HEK293 (cell line): ENCODE data around the gene MAN2B1.

Experiments
- CTCF ChIA-PET: fragments of 350-600 bp; formaldehyde crosslinking; extraction: SDS; loops from one replicate; lab custom pipeline; 2021; ENCODE audit warnings: antibody characterized with exemption; lab: Yijun Ruan, JAX
- POLR2A ChIA-PET: fragments of 300-600 bp; formaldehyde crosslinking; extraction: SDS; loops from one replicate; lab custom pipeline; 2020; ENCODE audit warnings: antibody characterized with exemption, inconsistent platforms; lab: Yijun Ruan, JAX
- H3K27ac ChIP-seq: fragments of 200-500 bp; sonication (Bioruptor generic); 2 replicates; pipeline ENCODE4 v1.5.1; 2014; ENCODE audit warnings: low read depth, low read length, control low read depth, inconsistent platforms; ENCODE audit errors: extremely low read depth
- H3K36me3 ChIP-seq, 2 experiments: fragments of 200-500 bp in 1 of 2; sonication (Bioruptor generic) in 1 of 2; 1 replicate in 1 of 2; 2 replicates in 1 of 2; pipeline ENCODE4 v1.5.1; 2014 to 2017; ENCODE audit warnings: inconsistent platforms in 2 of 2, low read length in 2 of 2; ENCODE audit not compliant: control insufficient read depth in 2 of 2, insufficient read depth in 1 of 2
- H3K4me1 ChIP-seq: fragments of 200-500 bp; sonication (Bioruptor generic); 2 replicates; pipeline ENCODE4 v1.5.1; 2014; ENCODE audit warnings: mild to moderate bottlenecking, low read length, inconsistent platforms; ENCODE audit not compliant: control insufficient read depth, insufficient read depth
- H3K4me3 ChIP-seq: 2 replicates; pipeline ENCODE4 v1.5.1; 2011; ENCODE audit warnings: low read depth, mild to moderate bottlenecking, control low read depth, low read length, moderate library complexity
- H3K9me3 ChIP-seq: fragments of 200-500 bp; sonication (Bioruptor generic); 2 replicates; pipeline ENCODE4 v1.5.1; 2014; ENCODE audit warnings: low read depth, low read length, inconsistent platforms; ENCODE audit not compliant: control insufficient read depth, insufficient read depth
- SCRT2 ChIP-seq: fragments of 450-650 bp; formaldehyde crosslinking; IDR thresholded peaks from 2 replicates; pipeline ENCODE4 v1.5.1; 2016; ENCODE audit warnings: missing biosample characterization, missing genetic modification characterization
- SP2 ChIP-seq: fragments of 450-650 bp; formaldehyde crosslinking; IDR thresholded peaks from 2 replicates; pipeline ENCODE4 v1.5.1; 2016; ENCODE audit warnings: missing biosample characterization, missing genetic modification characterization
- ZEB2 ChIP-seq: fragments of 450-650 bp; formaldehyde crosslinking; IDR thresholded peaks from 2 replicates; pipeline ENCODE4 v1.5.1; 2016; ENCODE audit warnings: missing biosample characterization, missing genetic modification characterization
- ZNF202 ChIP-seq: fragments of 450-650 bp; formaldehyde crosslinking; IDR thresholded peaks from 2 replicates; pipeline ENCODE4 v1.5.1; 2016; ENCODE audit warnings: missing biosample characterization, missing genetic modification characterization, borderline replicate concordance
- ZNF221 ChIP-seq: fragments of 450-650 bp; formaldehyde crosslinking; IDR thresholded peaks from 2 replicates; pipeline ENCODE4 v1.5.1; 2017; ENCODE audit warnings: missing biosample characterization, missing genetic modification characterization, borderline replicate concordance
- ZNF23 ChIP-seq: fragments of 450-650 bp; formaldehyde crosslinking; IDR thresholded peaks from 2 replicates; pipeline ENCODE4 v1.5.1; 2016; ENCODE audit warnings: missing biosample characterization, missing genetic modification characterization, borderline replicate concordance
- ZNF239 ChIP-seq: fragments of 450-650 bp; formaldehyde crosslinking; IDR thresholded peaks from 2 replicates; pipeline ENCODE4 v1.5.1; 2016; ENCODE audit warnings: missing biosample characterization, missing genetic modification characterization
- ZNF416 ChIP-seq: fragments of 450-650 bp; formaldehyde crosslinking; IDR thresholded peaks from 2 replicates; pipeline ENCODE4 v1.5.1; 2016; ENCODE audit warnings: missing biosample characterization, missing genetic modification characterization
- ZNF549 ChIP-seq: fragments of 450-650 bp; IDR thresholded peaks from 2 replicates; pipeline ENCODE4 v1.5.1; 2018; ENCODE audit warnings: missing biosample characterization, missing genetic modification characterization, mild to moderate bottlenecking, inconsistent platforms, moderate library complexity
- ZNF639 ChIP-seq: fragments of 450-650 bp; formaldehyde crosslinking; IDR thresholded peaks from 2 replicates; pipeline ENCODE4 v1.5.1; 2016; ENCODE audit warnings: missing biosample characterization, missing genetic modification characterization
- ZNF768 ChIP-seq: fragments of 450-650 bp; formaldehyde crosslinking; IDR thresholded peaks from 2 replicates; pipeline ENCODE4 v1.5.1; 2018; ENCODE audit warnings: missing biosample characterization, mild to moderate bottlenecking, missing genetic modification characterization
- TF ChIP-seq, protein P1 (sequence below): fragments of 450-650 bp; formaldehyde crosslinking; IDR thresholded peaks from 2 replicates; pipeline ENCODE4 v1.5.1; 2016; ENCODE audit warnings: missing biosample characterization, missing genetic modification characterization

The MAN2B1 gene

DNA sequence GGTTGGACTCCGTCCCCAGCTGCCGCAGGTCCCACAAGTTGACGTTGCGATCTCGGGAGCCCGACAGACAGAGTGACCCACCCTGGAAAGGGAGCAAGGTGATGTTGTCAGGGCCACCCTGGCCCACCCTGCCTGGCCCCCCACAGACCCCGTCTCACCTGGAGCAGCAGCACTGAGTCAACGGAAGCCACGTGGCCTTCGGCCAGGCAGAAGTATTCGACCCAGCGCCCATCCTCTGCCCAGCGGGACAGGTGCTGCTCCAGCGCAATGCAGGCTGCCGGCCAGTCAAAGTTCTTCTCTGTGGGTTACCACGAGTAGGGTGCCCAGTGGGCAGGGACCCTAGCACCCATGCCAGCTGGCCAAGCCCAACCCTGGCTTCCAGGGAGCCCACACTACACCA is 28.1 kb upstream of the MAN2B1 start (continued):
- TF ChIP-seq ZNF23 (tag by site-specific recombination), result no peak

DNA sequence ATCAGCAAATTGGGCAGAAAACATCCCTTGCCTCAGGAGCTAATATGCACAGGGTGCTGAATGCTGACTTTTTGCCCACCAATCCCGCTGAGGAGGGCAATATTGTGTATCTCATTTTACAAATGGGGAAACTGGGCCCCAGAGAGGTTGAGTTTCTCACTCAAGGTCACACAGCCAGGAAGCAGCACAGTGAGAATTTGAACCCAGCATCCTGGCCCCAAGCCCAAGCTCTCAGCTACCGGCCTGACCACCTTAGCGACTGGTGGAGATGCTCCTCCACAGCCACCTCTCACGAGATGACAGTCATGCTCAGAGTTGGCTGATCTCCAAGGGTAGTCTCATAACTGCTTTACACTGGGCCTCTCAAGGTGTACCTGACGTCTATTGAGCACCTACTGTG is 26.4 kb upstream of the MAN2B1 start:
- TF ChIP-seq ZNF639 (tag by site-specific recombination), result no peak
- no peak for TF ChIP-seq ZNF221 (tag by site-specific recombination)
- no peak for TF ChIP-seq ZNF549 (tag by site-specific recombination)
- TF ChIP-seq ZNF768 (tag by site-specific recombination), result 0 out of 2 replicates have a peak, but pooled peaks have one; percentile 52
- no peak for TF ChIP-seq ZNF416 (tag by site-specific recombination)
- TF ChIP-seq, all 188 proteins: peak for 1
- peaks cover 3 to 39% of the 10 kb centered on the region in 2 experiments; a peak in 2 of 3 replicates for H3K36me3 ChIP-seq
- no peaks in the 10 kb centered on the region for H3K4me1 ChIP-seq
- no peak overlapping the region for H3K27ac ChIP-seq
- POLR2A ChIA-PET, result interaction anchor here (0.7 kb wide), 1 partner anchor 17 kb away, joined by 3 read pairs; no protein-coding TSS in a partner anchor
- CTCF ChIA-PET, result no interaction called here
- H3K4me3 ChIP-seq, result no peak overlapping the region
- H3K9me3 ChIP-seq, result no peaks in the 10 kb centered on the region

- Histone ChIP-seq H3K4me1 (no peaks in the 10 kb centered on the region), H3K4me3 (no peak overlapping the region), H3K27ac (no peak overlapping the region), H3K36me3 (peaks cover 3 to 41% of the 10 kb centered on the region in 2 experiments; a peak in 2 of 3 replicates), H3K9me3 (no peaks in the 10 kb centered on the region)
- no peak for TF ChIP-seq ZEB2 (tag by site-specific recombination)
- no peak for TF ChIP-seq ZNF549 (tag by site-specific recombination)
- TF ChIP-seq ZNF202, result no peak
- no peak for TF ChIP-seq ZNF239 (tag by site-specific recombination)
- peak; percentile 27 for TF ChIP-seq SP2
- ChIA-PET CTCF (no interaction called here), POLR2A (interaction anchor here (0.7 kb wide), 1 partner anchor 9 kb away, joined by 3 read pairs; no protein-coding TSS in a partner anchor)
Observed at GRCh38 chr19:12689581-12690216, 23.2 kb upstream of the MAN2B1 start.

DNA sequence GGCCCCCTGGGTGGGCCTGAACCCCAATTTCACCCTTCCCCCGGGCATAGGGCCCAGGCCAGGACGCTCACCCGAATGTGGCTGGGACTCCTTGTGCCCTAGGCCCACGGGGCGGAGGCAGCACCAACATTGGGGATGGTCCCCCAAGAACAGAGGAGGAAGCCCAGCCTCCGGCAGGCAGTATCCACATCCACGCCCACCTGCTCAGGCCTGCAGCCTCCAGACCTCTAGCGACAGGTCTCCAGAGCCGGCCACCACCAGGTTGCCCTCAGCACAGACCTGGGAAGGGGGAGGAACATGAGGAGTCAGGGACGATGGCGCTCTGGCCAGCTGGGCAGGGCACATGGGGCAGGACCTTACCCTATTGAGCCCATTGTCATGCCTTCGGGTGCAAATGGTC is 22.5 kb upstream of the MAN2B1 start:
- TF ChIP-seq, protein P1, sequence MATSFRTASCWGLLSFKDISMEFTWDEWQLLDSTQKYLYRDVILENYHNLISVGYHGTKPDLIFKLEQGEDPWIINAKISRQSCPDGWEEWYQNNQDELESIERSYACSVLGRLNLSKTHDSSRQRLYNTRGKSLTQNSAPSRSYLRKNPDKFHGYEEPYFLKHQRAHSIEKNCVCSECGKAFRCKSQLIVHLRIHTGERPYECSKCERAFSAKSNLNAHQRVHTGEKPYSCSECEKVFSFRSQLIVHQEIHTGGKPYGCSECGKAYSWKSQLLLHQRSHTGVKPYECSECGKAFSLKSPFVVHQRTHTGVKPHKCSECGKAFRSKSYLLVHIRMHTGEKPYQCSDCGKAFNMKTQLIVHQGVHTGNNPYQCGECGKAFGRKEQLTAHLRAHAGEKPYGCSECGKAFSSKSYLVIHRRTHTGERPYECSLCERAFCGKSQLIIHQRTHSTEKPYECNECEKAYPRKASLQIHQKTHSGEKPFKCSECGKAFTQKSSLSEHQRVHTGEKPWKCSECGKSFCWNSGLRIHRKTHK (tag by site-specific recombination), result no peak
- peak; percentile 43; the same call in 1 of the 2 replicates for TF ChIP-seq SCRT2 (tag by site-specific recombination)
- TF ChIP-seq, all 188 proteins: peak for 1
- POLR2A ChIA-PET, result interaction anchor here (0.7 kb wide), 1 partner anchor 8 kb away, joined by 3 read pairs; no protein-coding TSS in a partner anchor
- Histone ChIP-seq H3K9me3 (no peaks in the 10 kb centered on the region), H3K27ac (no peak overlapping the region), H3K4me3 (no peak overlapping the region), H3K36me3 (peaks cover under 1 to 36% of the 10 kb centered on the region in 2 experiments; a peak in 2 of 3 replicates), H3K4me1 (no peaks in the 10 kb centered on the region)
- CTCF ChIA-PET, result no interaction called here
